ENCODE results near the gene OASL.
A peak's percentile ranks its signal among the peaks of the same experiment; 100 is the strongest.

Gene OASL

GRCh38 chr12:121010860-121011259, 28.2 kb downstream of the OASL start:
- no peak for DNase-seq

DNA sequence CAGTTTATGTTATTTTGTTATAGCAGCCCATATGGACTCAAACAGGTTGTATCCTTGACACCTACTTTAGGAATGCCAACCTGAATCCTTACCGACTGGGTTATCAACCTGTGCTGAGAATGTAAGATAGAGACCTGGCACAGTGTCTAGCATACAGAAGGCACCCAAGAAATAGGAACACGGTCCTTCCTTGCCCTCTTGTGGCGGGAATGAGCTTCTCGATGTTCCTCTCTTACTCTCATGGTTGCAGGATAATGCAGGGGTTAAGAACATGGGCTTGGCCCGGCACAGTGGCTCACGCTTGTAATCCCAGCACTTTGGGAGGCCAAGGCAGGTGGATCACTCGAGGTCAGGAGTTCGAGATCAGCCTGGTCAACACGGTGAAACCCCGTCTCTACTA, 29.3 kb downstream of the OASL start:
- DNase-seq: peak; percentile 31

- no peak for DNase-seq
These were observed 30.5 kb downstream of the OASL start for GRCh38 chr12:121008347-121009098.

- peak; percentile 44 for DNase-seq
These were observed 33.7 kb downstream of the OASL start for GRCh38 chr12:121005346-121005815.

DNA sequence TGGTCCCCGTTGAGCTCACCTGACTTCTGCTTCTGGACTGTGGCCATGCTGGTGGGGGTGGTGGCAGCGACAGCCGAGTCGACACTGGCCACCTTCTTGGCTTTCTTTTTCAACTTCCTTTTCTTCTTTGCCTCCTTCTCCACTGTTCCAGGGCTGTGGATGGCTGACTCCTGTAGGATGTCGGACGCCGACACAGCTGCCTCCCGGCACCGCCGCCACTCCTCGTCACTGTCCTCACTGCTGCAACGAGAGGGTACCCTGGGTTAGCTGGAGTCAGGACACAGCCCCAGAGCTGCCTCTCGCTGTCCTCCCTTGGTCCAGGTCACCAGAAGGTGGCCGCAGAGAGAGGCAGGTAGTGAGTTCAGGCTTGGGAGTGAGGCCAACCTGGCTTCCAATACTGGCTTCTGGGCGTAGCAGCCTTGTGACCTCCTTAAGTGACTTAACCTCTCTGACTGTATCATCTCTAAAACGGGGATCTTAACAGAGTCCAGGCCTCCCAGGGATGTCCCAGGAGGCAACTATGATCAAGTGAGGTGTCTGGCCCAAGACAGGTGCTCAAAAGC, 34.7 kb downstream of the OASL start:
- DNase-seq: no peak

GRCh38 chr12:121003650-121004049, 35.4 kb downstream of the OASL start:
- no peak for DNase-seq

- no peak for DNase-seq
These were observed 37.1 kb downstream of the OASL start for GRCh38 chr12:121001841-121002483.

GRCh38 chr12:121001060-121001459, 38.0 kb downstream of the OASL start:
- no peak for DNase-seq

DNA sequence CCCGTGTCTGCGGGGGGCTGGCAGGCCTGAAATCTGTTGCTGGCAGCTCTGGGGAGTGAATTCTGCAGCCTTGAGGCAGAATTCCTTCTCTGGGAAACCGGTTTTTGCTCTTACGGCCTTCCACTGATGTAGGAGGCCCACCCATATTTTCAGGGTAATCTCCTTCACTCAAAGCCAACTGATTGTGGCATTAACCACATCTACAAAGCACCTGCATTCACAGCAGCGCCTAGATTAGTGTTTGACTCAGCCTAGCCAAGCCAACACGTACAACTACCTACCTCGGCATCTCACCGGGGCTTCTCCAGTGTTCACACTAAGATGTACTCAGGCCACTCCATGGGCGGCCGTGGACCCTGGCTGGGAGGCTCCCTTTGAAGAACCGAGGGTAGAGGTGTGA, 38.5 kb downstream of the OASL start:
- DNase-seq: no peak

GRCh38 chr12:120999191-121000120, 39.6 kb downstream of the OASL start:
- no peak for DNase-seq

DNA sequence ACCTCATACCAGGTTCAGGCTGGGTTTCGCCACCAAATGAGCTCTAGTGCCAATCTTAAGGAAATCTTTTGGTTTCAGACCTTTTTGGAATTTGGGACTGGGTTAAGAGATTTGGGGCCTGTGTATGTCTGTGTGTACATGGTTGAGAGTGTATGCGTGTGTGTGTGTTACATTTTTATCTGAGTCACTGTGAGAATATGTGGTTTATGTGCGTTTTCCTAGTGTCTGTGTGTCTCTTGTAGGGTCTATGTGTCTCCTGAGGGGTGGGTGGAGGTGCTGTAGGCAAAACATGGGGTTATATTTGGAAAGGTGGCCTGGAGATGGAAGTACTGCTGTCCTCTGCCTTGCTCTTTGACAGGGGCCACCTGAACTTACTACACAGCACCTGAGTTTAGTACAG, 40.6 kb downstream of the OASL start:
- no peak for DNase-seq

GRCh38 chr12:120997448-120997847, 41.6 kb downstream of the OASL start:
- DNase-seq: no peak

DNA sequence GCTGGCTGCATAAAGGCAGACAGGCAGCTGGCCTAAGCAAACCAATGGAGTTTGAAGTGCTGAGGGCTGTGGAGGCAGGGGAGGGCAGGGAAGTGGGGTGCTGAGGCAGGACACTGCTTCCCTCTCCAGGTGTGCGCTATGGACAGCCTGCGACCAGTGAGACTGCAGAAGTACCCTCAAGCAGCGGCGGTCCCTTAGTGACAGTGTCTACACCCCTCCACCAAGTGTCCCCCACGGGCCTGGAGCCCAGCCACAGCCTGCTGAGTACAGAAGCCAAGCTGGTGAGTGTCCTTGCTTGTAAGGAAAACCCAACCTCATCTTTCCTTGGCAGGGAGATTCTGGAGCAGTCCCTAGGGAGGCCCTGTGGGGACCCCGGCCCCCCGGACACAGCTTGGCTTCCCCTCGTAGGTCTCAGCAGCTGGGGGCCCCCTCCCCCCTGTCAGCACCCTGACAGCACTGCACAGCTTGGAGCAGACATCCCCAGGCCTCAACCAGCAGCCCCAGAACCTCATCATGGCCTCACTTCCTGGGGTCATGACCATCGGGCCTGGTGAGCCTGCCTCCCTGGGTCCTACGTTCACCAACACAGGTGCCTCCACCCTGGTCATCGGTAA, 42.8 kb downstream of the OASL start:
- DNase-seq: no peak

GRCh38 chr12:120994589-120995337, 44.3 kb downstream of the OASL start:
- DNase-seq: no peak

- DNase-seq: no peak
These were observed 45.0 kb downstream of the OASL start for GRCh38 chr12:120994059-120994458.

DNA sequence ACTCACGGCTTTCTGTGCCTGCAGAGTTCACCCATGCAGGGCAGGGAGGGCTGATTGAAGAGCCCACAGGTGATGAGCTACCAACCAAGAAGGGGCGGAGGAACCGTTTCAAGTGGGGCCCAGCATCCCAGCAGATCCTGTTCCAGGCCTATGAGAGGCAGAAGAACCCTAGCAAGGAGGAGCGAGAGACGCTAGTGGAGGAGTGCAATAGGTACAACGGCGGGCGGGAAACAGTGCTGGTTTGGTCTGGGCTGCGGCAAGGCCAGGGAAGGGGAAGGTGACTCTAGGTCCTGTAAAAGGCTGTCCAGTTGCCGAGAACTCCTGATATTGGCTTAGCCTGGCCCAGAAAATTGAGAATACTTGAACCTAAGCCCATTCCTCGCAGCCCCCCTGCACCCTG, 45.5 kb downstream of the OASL start:
- DNase-seq: no peak

- no peak for DNase-seq
These were observed 46.1 kb downstream of the OASL start for GRCh38 chr12:120992989-120993388.

GRCh38 chr12:120991965-120992364, 47.1 kb downstream of the OASL start:
- no peak for DNase-seq

- DNase-seq: no peak
These were observed 48.5 kb downstream of the OASL start for GRCh38 chr12:120990487-120991055.

GRCh38 chr12:120989687-120990086, 49.4 kb downstream of the OASL start:
- no peak for DNase-seq

DNA sequence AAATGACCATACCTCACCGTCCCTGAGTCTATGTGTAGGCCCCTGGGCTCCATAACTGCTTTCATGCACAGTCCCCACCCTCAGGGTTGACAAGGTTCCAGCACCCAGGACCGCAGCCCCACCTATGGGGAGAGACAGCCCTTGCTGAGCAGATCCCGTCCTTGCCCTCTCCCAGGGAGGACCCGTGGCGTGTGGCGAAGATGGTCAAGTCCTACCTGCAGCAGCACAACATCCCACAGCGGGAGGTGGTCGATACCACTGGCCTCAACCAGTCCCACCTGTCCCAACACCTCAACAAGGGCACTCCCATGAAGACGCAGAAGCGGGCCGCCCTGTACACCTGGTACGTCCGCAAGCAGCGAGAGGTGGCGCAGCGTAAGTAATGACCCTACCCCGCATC, 50.4 kb downstream of the OASL start:
- DNase-seq: no peak

GRCh38 chr12:120988234-120988633, 50.8 kb downstream of the OASL start:
- no peak for DNase-seq

Measured in NCI-H510A (cell line).